Right lobe of liver (tissue), 6 donors: ENCODE results near the gene DLGAP5. TPM values are rescaled to one million over a fixed set of nuclear protein-coding genes. Genes with fewer than 3 reads are reported as not detected.
A peak's percentile ranks its signal among the peaks of the same experiment; 100 is the strongest.

Experiments used
- ATAC-seq, 4 donors: fragments of 200-7000 bp; cut with Tn5 transposase; one replicate each; pipeline ENCODE4 v1.9.1; 2020; ENCODE audit warnings: mild to moderate bottlenecking in 4 of 4, moderate library complexity in 4 of 4
- DNase-seq, 3 donors: peaks; one replicate each; pipeline ENCODE4 v3.0.0-alpha.2; 2020
- H3K27ac ChIP-seq, 3 donors: fragments of 200-600 bp; one replicate each; pipeline ENCODE4 v1.8.0; 2022
- H3K27me3 ChIP-seq, 2 donors: fragments of 200-600 bp; one replicate each; pipeline ENCODE4 v1.8.0; 2022
- H3K36me3 ChIP-seq, 4 donors: fragments of 200-600 bp; sonication (generic) in 1 of 4; one replicate each; pipeline versions ENCODE4 v1.5.1 to v1.8.0; 2017 to 2022; ENCODE audit warnings: control low read depth in 1 of 4
- H3K4me1 ChIP-seq, 4 donors: fragments of 200-600 bp; sonication (generic) in 1 of 4; one replicate each; pipeline versions ENCODE4 v1.5.1 to v1.8.0; 2017 to 2022; ENCODE audit warnings: control low read depth in 1 of 4
- H3K4me3 ChIP-seq, 3 donors: fragments of 200-600 bp; one replicate each; pipeline ENCODE4 v1.8.0; 2022
- H3K9me3 ChIP-seq, 4 donors: fragments of 200-600 bp; sonication (generic) in 1 of 4; one replicate each; pipeline versions ENCODE4 v1.5.1 to v1.8.0; 2017 to 2022; ENCODE audit warnings: control low read depth in 1 of 4
- POLR2A ChIP-seq: fragments of 450-650 bp; IDR thresholded peaks from one replicate; pipeline ENCODE4 v1.6.1; 2017; ENCODE audit warnings: antibody characterized with exemption, mild to moderate bottlenecking
- WGBS: methylation state at CpG from one replicate; pipeline ENCODE4 v1.1.6; 2018; ENCODE audit warnings: low coverage, low lambda C conversion rate; ENCODE audit not compliant: insufficient coverage; ENCODE audit errors: missing lambda C conversion rate; 5-methylcytosine and 5-hydroxymethylcytosine counted together
- intact Hi-C, 2 donors: fragments of 100-400 bp; cut with DNase I; formaldehyde crosslinking; loops; one replicate each; pipeline versions ENCODE4 v1.11.2 to v1.14.1; 2022
- total RNA-seq, 6 experiments: library from RNA; depleted of rRNA in 2 of 6; stranded (reverse); fragments of >200 nt in 2 of 6; fragmentation: NEBNext Ultra II Directional in 3 of 6; extraction: Animal tissue kit (Norgen Biotek cat#: 25700) in 3 of 6; gene quantifications; one replicate each; pipeline versions ENCODE4 v1.1.0 to v1.2.4, GENCODE V29; 2016 to 2023
- TF ChIP-seq, protein P1 (sequence below), 4 donors: fragments of 200-600 bp in 3 of 4; fragments of 450-650 bp in 1 of 4; IDR thresholded peaks; one replicate each; pipeline versions ENCODE4 v1.5.1 to v1.8.0; 2016 to 2022; ENCODE audit warnings: antibody characterized with exemption in 4 of 4, mild to moderate bottlenecking in 2 of 4
- donor health status: DM: no; HTN: yes; CAD: no.
- donor health status: DM: no; HTN: no; CAD: no.
- donor health status: DM: no; HTN: no; CAD: no.
- donor health status: DM: no; HTN: yes; CAD: no.
- donor health status: DM: no; HTN: yes; CAD: no.

The DLGAP5 gene
- total RNA-seq, 6 experiments from 2014 or later, result 0.27 to 1.3 (median 0.86) TPM; not detected in 1

DNA sequence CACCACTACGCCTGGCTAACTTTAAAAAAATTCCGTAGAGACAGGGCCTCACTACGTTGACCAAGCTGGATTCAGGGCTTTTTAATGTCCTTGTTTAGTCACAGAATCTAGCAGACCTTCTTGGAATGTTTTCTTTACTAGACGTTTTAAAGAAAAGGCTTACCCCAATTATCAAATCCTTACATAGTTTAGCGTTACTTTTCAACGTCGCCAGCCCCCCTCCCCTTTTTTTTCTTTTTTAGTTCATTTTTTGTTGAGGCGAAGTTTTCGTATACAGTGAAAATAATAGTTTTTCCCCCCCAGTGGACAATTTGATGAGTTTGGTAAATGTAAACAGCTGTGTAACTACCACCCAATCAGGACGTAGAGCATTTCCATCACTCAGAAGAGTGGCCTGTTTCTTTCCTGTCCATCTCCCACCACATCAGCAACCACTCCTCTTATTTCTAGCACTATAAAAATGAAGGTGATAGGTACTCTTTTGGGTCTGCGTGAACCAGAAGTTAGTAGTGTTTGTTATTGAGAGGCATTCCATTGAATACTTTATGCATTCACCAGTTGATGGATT lies 753 bp upstream of the DLGAP5 start:
- Histone ChIP-seq H3K4me3 (peak overlapping the region; percentile 52 to 64 (median 55)), H3K27ac (no peak overlapping the region), H3K27me3 (no peaks in the 10 kb centered on the region), H3K9me3 (no peaks in the 10 kb centered on the region), H3K4me1 (peaks cover 0 to 5% (median 2%) of the 10 kb centered on the region in 4 donors), H3K36me3 (no peaks in the 10 kb centered on the region)
- no peak for TF ChIP-seq POLR2A
- TF ChIP-seq, protein P1, sequence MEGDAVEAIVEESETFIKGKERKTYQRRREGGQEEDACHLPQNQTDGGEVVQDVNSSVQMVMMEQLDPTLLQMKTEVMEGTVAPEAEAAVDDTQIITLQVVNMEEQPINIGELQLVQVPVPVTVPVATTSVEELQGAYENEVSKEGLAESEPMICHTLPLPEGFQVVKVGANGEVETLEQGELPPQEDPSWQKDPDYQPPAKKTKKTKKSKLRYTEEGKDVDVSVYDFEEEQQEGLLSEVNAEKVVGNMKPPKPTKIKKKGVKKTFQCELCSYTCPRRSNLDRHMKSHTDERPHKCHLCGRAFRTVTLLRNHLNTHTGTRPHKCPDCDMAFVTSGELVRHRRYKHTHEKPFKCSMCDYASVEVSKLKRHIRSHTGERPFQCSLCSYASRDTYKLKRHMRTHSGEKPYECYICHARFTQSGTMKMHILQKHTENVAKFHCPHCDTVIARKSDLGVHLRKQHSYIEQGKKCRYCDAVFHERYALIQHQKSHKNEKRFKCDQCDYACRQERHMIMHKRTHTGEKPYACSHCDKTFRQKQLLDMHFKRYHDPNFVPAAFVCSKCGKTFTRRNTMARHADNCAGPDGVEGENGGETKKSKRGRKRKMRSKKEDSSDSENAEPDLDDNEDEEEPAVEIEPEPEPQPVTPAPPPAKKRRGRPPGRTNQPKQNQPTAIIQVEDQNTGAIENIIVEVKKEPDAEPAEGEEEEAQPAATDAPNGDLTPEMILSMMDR (IDR thresholded peaks at IDR 0.05), result no peak
- WGBS, result 56% methylated on average over 10 of the region's 11 CpGs
- ATAC-seq (no peak), DNase-seq (no peak)
- intact Hi-C loops, result no loop called here

DNA sequence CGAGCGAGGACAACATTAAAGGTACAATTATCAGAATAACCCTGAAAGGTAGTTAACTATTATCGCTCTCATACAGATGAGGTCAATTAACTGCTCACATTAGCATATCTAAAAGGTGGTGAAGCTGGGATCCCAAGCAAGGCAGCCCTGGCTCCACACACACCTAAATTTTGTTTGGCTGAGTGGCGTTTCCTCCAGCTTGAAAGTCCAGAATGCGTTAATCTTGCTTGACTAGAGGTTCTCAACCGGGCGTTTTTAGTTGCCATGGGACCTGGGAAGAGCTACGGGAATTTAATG lies 531 bp downstream of the DLGAP5 start:
- WGBS, result 19% methylated on average over 6 of the region's 8 CpGs
- H3K27me3 ChIP-seq, result no peaks in the 10 kb centered on the region
- no peak for ATAC-seq
- no peak for TF ChIP-seq POLR2A
- TF ChIP-seq, protein P1 (IDR thresholded peaks at IDR 0.05), result no peak
- H3K9me3 ChIP-seq, result no peaks in the 10 kb centered on the region
- no peak overlapping the region for H3K27ac ChIP-seq
- H3K4me3 ChIP-seq, result peak overlapping the region in 2 of 3 donors; percentile 55 to 64
- intact Hi-C loops, result no loop called here
- peaks cover 0 to 5% (median 2%) of the 10 kb centered on the region in 4 donors for H3K4me1 ChIP-seq
- no peak for DNase-seq
- no peaks in the 10 kb centered on the region for H3K36me3 ChIP-seq

- ATAC-seq (no peak), DNase-seq (no peak)
- WGBS, result 70% methylated on average over 4 of the region's 4 CpGs
- H3K9me3 ChIP-seq, result no peaks in the 10 kb centered on the region
- H3K36me3 ChIP-seq, result no peaks in the 10 kb centered on the region
- H3K27ac ChIP-seq, result no peak overlapping the region
- intact Hi-C loops, result no loop called here
- peaks cover 0 to 5% (median 2%) of the 10 kb centered on the region in 4 donors for H3K4me1 ChIP-seq
- no peaks in the 10 kb centered on the region for H3K27me3 ChIP-seq
- H3K4me3 ChIP-seq, result no peak overlapping the region
- TF ChIP-seq POLR2A, result no peak
- TF ChIP-seq, protein P1 (IDR thresholded peaks at IDR 0.05), result no peak
These were observed 2.6 kb downstream of the DLGAP5 start for GRCh38 chr14:55188686-55189295.

DNA sequence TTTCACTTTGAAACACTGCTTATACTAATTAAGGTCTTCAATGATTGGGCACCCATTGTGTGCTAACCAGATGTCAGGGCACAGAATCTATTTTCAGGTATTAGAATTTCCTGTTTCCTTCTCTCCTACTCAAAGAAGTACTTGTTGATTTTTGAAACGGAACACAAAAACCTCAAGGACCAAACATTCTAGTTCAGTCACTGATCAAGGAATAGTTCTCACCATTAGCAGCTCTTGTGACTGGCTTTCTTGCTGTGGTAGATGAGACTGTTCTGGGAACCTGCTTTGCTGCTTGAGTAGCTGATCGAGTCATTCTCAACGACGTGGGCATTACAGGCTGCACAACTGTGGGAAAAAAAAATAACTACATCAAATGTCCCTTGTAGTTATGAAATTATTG lies 11.0 kb downstream of the DLGAP5 start:
- intact Hi-C loops, result no loop called here
- Histone ChIP-seq H3K27me3 (no peaks in the 10 kb centered on the region), H3K4me1 (no peaks in the 10 kb centered on the region), H3K27ac (no peak overlapping the region), H3K9me3 (no peaks in the 10 kb centered on the region), H3K4me3 (no peak overlapping the region), H3K36me3 (no peaks in the 10 kb centered on the region)
- no peak for TF ChIP-seq POLR2A
- TF ChIP-seq, protein P1 (IDR thresholded peaks at IDR 0.05), result no peak
- ATAC-seq (no peak), DNase-seq (no peak)
- 80% methylated on average over 3 of the region's 4 CpGs for WGBS
